Small intestine (tissue), 7 donors: Measurements from ENCODE around the gene SUN5. TPM values are rescaled to one million over a fixed set of nuclear protein-coding genes. Genes with fewer than 3 reads are reported as not detected.

Experiments used
- DNase-seq, 2 donors: peaks; one replicate each; pipeline versions ENCODE4 v3.0.0 to v3.0.0-alpha.2; 2013
- FAIRE-seq: peaks from 2 replicates; lab custom pipeline; 2012; peaks lifted over from hg19 to GRCh38; lab: Jason Lieb, UNC
- H3K27ac ChIP-seq, 3 donors: one replicate each; pipeline ENCODE4 v1.5.1; 2013; ENCODE audit warnings: low read length in 2 of 3, mild to moderate bottlenecking in 2 of 3, control low read depth in 1 of 3, inconsistent platforms in 1 of 3, low read depth in 1 of 3, moderate library complexity in 1 of 3
- H3K27me3 ChIP-seq, 3 donors: one replicate each; pipeline ENCODE4 v1.6.1; 2013; ENCODE audit warnings: low read length in 3 of 3, inconsistent platforms in 1 of 3; ENCODE audit not compliant: control insufficient read depth in 3 of 3, insufficient read depth in 3 of 3
- H3K36me3 ChIP-seq, 3 donors: one replicate each; pipeline ENCODE4 v1.6.1; 2013; ENCODE audit warnings: low read length in 3 of 3, inconsistent platforms in 1 of 3, low read depth in 1 of 3, mild to moderate bottlenecking in 1 of 3, moderate library complexity in 1 of 3; ENCODE audit not compliant: control insufficient read depth in 3 of 3, insufficient read depth in 2 of 3
- H3K4me1 ChIP-seq, 3 donors: one replicate each; pipeline ENCODE4 v1.6.1; 2013; ENCODE audit warnings: low read length in 2 of 3, inconsistent platforms in 1 of 3, low read depth in 1 of 3, mild to moderate bottlenecking in 1 of 3, moderate library complexity in 1 of 3; ENCODE audit not compliant: control insufficient read depth in 3 of 3, insufficient read depth in 2 of 3
- H3K4me3 ChIP-seq, 3 donors: one replicate each; pipeline ENCODE4 v1.5.1; 2013; ENCODE audit warnings: low read length in 3 of 3, control low read depth in 1 of 3, inconsistent platforms in 1 of 3, low read depth in 1 of 3, mild to moderate bottlenecking in 1 of 3, moderate library complexity in 1 of 3
- H3K9me3 ChIP-seq, 2 donors: one replicate each; pipeline ENCODE4 v1.6.1; 2013; ENCODE audit warnings: low read depth in 1 of 2, low read length in 1 of 2; ENCODE audit not compliant: control insufficient read depth in 2 of 2, insufficient read depth in 1 of 2
- WGBS, 3 donors: extraction: QIAGEN DNeasy Blood & Tissue Kit; methylation state at CpG; one replicate each; pipeline ENCODE4 v1.1.7; 2013; 5-methylcytosine and 5-hydroxymethylcytosine counted together
- polyA plus RNA-seq, 4 donors: library from polyadenylated mRNA; stranded (reverse) in 3 of 4; unstranded in 1 of 4; fragments of 200-250 nt in 3 of 4; fragments of 120-200 nt in 1 of 4; gene quantifications; one replicate each; pipeline versions ENCODE4 v1.2.1 to v1.2.3, GENCODE V29; 2013
- donor health status: healthy with polysubstance abuse.
- donor health status: control.
- donor health status: control.
- donor health status: Bipolar disorder and iron deficiency.
- donor health status: healthy.

SUN5 gene
- polyA plus RNA-seq, 4 donors, result not detected

GRCh38 chr20:33006776-33007375 is 2.6 kb upstream of the SUN5 start:
- no peak for FAIRE-seq
- 76 to 87% (median 86%) methylated on average over 8 of the region's 8 CpGs for WGBS, 3 donors
- no peak overlapping the region for H3K27ac ChIP-seq
- DNase-seq, result no peak
- H3K36me3 ChIP-seq, result no peaks in the 10 kb centered on the region
- H3K4me1 ChIP-seq, result no peaks in the 10 kb centered on the region
- H3K27me3 ChIP-seq, result no peaks in the 10 kb centered on the region
- H3K9me3 ChIP-seq, result peaks cover 0 to 4% of the 10 kb centered on the region in 2 donors
- no peak overlapping the region for H3K4me3 ChIP-seq

GRCh38 chr20:33005908-33006775 is 1.9 kb upstream of the SUN5 start:
- 75 to 80% (median 79%) methylated on average over 8 of the region's 8 CpGs for WGBS, 3 donors
- H3K27me3 ChIP-seq, result no peaks in the 10 kb centered on the region
- peaks cover 0 to 4% of the 10 kb centered on the region in 2 donors for H3K9me3 ChIP-seq
- H3K4me1 ChIP-seq, result no peaks in the 10 kb centered on the region
- H3K27ac ChIP-seq, result no peak overlapping the region
- no peak for DNase-seq
- no peak for FAIRE-seq
- no peak overlapping the region for H3K4me3 ChIP-seq
- no peaks in the 10 kb centered on the region for H3K36me3 ChIP-seq

- H3K27ac ChIP-seq, result no peak overlapping the region
- H3K4me1 ChIP-seq, result no peaks in the 10 kb centered on the region
- WGBS, 3 donors, result 42 to 47% (median 46%) methylated on average over 4 of the region's 4 CpGs
- no peaks in the 10 kb centered on the region for H3K27me3 ChIP-seq
- peak in 1 of 2 donors; percentile 33 for DNase-seq
- H3K9me3 ChIP-seq, result peaks cover 0 to 4% of the 10 kb centered on the region in 2 donors
- H3K36me3 ChIP-seq, result no peaks in the 10 kb centered on the region
- H3K4me3 ChIP-seq, result no peak overlapping the region
- FAIRE-seq, result no peak
These were observed 916 bp upstream of the SUN5 start for GRCh38 chr20:33005132-33005566.

- H3K27me3 ChIP-seq, result no peaks in the 10 kb centered on the region
- 71 to 84% (median 82%) methylated on average over 7 of the region's 7 CpGs for WGBS, 3 donors
- H3K36me3 ChIP-seq, result no peaks in the 10 kb centered on the region
- no peak overlapping the region for H3K27ac ChIP-seq
- peaks cover 0 to 4% of the 10 kb centered on the region in 2 donors for H3K9me3 ChIP-seq
- no peak overlapping the region for H3K4me3 ChIP-seq
- FAIRE-seq (no peak), DNase-seq (no peak)
- no peaks in the 10 kb centered on the region for H3K4me1 ChIP-seq
These were observed 2.0 kb downstream of the SUN5 start for GRCh38 chr20:33002087-33002808.

GRCh38 chr20:33000802-33001466 is 3.3 kb downstream of the SUN5 start:
- H3K9me3 ChIP-seq, result peaks cover 0 to 4% of the 10 kb centered on the region in 2 donors
- DNase-seq (no peak), FAIRE-seq (no peak)
- no peaks in the 10 kb centered on the region for H3K27me3 ChIP-seq
- WGBS, 3 donors, result 54 to 63% (median 59%) methylated on average over 8 to 9 of the region's 9 CpGs
- no peak overlapping the region for H3K27ac ChIP-seq
- no peaks in the 10 kb centered on the region for H3K36me3 ChIP-seq
- H3K4me1 ChIP-seq, result no peaks in the 10 kb centered on the region
- H3K4me3 ChIP-seq, result no peak overlapping the region

GRCh38 chr20:32999603-33000250 is 4.5 kb downstream of the SUN5 start:
- Histone ChIP-seq H3K9me3 (peaks cover 0 to 2% of the 10 kb centered on the region in 2 donors), H3K27ac (no peak overlapping the region), H3K4me3 (no peak overlapping the region), H3K36me3 (no peaks in the 10 kb centered on the region), H3K27me3 (no peaks in the 10 kb centered on the region), H3K4me1 (no peaks in the 10 kb centered on the region)
- FAIRE-seq, result no peak
- DNase-seq, result no peak
- 66 to 71% (median 68%) methylated on average over 9 of the region's 9 CpGs for WGBS, 3 donors

- 53 to 74% (median 68%) methylated on average over 2 of the region's 2 CpGs for WGBS, 3 donors
- no peaks in the 10 kb centered on the region for H3K4me1 ChIP-seq
- FAIRE-seq, result no peak
These were observed 6.8 kb downstream of the SUN5 start for GRCh38 chr20:32997431-32997830.

More at GRCh38 chr20:32997431-32997830, 6.8 kb downstream of the SUN5 start:
- Histone ChIP-seq H3K36me3 (no peaks in the 10 kb centered on the region), H3K9me3 (peaks cover 0 to 2% of the 10 kb centered on the region in 2 donors), H3K4me3 (no peak overlapping the region), H3K27ac (no peak overlapping the region), H3K27me3 (no peaks in the 10 kb centered on the region)
- no peak for DNase-seq
